HG03095 (cell line): ENCODE results near the gene GYPE.
A peak's percentile ranks its signal among the peaks of the same experiment; 100 is the strongest.
"Not testable (repeated sequence)": the region's sequence is repeated elsewhere in the genome, so short reads cannot be mapped to it uniquely, and the experiment has no call there.

Experiments used
- ATAC-seq: cut with Tn5 transposase; IDR thresholded peaks from one replicate; pipeline ENCODE4 v1.9.1; 2021; ENCODE audit warnings: moderate library complexity; ENCODE audit not compliant: unreplicated experiment

GYPE gene

GRCh38 chr4:143905440-143905839 lies at the start of gene GYPE:
GYPE (minus strand) TSS chr4:143905559; CDS start chr4:143905507, 52 bp downstream.
- not testable (repeated sequence) for ATAC-seq

GRCh38 chr4:143951458-143951972 lies 46.2 kb upstream of the GYPE start:
- ATAC-seq: not testable (repeated sequence)

GRCh38 chr4:143950967-143951366 lies 45.6 kb upstream of the GYPE start:
- ATAC-seq: not testable (repeated sequence)

DNA sequence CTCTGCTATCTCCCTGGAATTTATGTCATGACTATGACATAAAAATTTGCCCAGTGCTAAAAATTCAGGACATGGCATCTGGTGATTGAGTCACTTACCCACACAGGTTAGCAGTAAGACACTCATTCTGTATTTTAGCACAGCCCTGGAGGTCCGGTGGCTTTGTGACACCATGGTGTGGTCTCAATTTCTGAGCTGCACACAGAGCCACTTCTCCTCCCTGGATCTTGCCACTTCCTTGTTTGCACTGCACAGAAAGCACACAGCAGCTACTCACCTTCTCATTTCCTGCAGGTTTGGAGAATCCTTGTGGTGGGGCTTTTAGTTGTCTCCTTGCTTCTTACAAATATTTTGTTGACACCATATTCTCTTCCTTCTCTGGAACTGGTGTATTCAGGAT lies 44.8 kb upstream of the GYPE start:
- not testable (repeated sequence) for ATAC-seq

- not testable (repeated sequence) for ATAC-seq
Measured at GRCh38 chr4:143947493-143947892, 42.1 kb upstream of the GYPE start.

DNA sequence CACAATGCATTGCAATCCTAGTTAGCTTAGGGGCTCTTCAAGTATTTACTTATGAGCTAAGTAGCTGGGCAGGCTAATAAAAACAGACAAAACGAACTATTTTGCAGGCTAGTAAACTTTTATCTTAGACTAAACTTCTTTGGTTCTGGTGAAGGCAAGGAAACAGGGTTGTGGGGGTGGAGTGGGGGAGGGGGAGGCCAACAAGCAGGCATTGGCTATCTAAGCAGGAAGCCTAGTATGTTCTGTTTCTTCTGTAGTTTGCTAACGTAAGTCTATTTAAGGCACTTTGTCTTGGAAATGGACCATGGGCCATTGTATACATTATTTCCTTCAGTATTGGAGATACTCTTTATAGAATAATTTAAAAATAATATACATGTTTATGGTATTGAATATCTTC lies 35.3 kb upstream of the GYPE start:
- not testable (repeated sequence) for ATAC-seq

DNA sequence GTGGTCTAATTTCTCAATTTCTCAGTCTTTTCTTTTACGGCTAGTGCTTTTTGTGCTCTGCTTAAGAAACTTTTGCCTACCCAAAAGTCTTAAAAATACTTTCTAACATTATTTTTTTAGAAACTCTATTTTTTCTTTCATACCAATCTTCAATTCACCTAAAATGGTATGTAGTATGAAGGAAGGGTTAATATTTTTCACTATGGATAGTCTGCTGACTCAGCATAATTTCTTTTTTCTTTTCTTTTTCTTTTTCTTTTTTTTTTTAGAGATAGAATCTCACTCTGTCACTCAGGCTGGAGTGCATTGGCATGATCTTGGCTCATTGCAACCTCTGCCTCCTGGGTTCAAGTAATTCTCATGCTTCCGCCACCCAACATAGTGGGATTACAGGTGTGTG lies 34.2 kb upstream of the GYPE start:
- ATAC-seq: no peak

DNA sequence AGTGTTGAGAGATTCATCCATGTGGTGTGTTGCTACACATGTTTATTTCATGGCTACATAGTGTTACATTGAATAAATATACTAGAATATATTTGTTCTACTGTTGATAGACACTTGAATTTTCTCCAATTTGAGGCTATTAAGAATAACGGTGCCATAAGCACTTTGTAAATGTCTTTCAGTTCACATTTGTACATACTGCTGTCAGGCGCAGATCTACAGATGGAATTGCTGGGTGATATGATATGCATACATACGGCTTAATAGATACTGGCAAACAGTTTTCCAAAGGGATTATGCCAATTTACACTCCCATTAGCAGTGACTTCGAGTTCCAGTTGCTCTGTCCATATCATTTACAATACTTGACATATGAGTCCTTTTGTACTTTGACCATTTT lies 33.5 kb upstream of the GYPE start:
- ATAC-seq: not testable (repeated sequence)

DNA sequence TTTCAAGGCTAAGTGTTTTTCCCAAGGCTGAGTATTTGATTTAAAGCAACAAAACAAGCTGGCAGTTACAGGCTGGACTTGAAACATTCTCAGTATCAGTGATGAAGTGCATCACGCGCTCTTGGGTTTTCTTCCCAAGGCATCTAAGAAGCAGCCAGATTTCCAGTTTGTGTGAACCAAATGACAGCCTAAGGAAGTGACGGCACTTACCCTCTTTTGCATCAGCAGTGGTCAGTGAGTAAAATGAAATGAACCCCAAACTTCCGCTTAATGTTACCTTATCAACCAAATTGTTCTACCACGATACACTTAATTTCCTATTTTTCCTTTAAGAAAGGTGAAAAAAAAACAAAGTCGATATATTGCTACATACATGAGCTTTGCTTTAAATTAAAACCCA lies 15.8 kb upstream of the GYPE start:
- ATAC-seq: no peak

GRCh38 chr4:143916485-143916884 lies 11.1 kb upstream of the GYPE start:
- not testable (repeated sequence) for ATAC-seq

DNA sequence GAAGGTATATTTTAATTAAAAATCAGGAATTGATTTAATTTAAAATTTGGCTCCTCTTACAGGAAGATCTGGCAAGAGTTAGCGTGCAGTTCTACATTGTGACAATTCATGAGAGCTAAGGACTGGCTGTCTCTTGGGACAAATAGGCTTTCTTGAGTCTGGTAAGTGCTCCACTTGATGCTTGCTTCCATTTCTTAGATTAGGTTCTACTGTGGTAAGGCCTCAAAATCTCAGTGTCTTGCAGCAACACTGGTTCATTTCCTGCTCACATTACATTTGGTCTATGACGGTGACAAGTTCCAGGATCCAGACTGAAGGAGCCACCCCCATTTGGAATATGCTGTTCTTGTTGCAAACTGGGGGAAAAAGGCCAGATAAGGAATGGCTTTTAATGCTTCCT lies 7.1 kb upstream of the GYPE start:
- ATAC-seq: not testable (repeated sequence)

DNA sequence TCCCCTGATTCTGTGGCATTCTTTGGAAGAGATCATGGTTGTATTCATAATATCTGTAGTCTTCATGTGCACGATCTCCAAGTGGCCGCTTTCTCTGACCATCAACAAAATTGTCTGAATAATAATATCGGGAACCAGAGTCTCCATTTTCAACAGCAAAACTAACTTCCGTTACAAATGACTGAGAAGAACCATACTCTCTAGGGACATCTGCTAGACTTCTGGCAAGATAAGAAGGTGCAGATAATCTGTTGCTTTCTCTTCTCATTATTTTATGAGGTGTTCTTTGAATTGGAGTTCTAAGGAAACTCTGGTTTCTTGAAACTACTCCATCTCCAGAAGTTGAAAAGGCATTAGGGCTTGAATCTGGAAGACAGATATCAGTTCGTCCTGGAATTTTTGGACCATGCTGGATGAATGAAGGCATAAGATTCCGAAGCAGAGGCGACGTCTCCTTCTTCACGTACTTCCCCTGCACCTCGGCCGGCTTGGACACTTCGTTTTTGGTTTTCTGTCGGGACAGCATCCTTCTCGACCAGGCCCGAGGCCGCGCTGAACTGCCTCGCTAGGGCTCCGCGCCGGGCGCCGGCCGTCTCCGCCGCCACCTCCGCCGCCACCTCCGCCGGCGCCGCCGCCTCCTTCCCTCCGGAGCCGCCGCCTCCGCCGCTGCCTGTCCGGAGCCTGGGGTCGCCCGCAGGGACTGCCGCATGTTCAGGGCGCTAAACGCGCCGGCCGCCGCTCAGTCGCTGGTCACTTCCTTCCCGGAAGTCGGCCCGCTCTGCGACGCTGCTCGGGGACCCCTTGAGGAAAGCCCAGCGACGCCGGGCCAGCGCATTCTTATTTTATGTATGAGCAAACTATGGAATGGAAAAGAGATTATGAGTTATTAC lies 6.4 kb upstream of the GYPE start:
- peak; percentile 62 for ATAC-seq

DNA sequence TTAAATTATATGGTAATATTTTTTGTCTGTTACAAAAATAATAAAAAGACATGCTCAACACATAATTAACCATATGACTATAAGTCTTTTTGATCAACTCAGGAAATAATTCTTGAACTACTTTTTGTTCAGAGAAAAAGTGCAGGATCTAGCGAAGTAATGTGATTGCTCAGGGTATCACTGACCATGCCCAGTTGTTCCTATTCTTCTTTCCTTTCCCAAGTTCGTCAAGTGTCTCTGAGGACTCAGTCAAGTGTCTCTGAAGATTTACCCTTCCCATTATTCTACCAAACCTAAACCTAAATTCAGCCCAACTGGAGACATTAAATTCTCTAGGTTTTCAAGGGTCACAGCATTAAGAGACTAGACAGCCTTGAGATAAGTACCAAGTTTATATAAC lies 5.5 kb upstream of the GYPE start:
- ATAC-seq: not testable (repeated sequence)

- ATAC-seq: peak; percentile 51
Measured at GRCh38 chr4:143907811-143908210, 2.5 kb upstream of the GYPE start.

DNA sequence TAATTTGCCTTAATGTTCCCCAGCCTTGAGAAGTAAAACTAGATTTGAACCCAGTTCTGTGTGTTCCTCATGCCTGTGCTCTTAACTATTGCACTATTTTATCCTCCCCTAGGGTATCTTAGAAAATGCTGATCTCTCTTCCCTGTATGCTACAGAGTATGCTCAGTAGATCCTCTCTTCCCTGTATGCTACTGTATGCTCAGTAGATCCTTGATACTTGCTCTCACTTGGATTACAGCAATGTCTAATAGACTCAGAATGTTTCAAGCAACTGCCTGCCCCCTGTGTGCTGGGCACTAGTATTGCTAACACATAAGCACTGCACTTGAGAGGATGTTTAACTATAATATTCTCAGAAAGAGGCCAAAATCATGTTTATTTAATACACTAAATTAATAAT lies 928 bp downstream of the GYPE start:
- ATAC-seq: not testable (repeated sequence)

GRCh38 chr4:143890323-143890722 lies 15.0 kb downstream of the GYPE start:
- ATAC-seq: not testable (repeated sequence)

GRCh38 chr4:143888189-143888588 lies 17.2 kb downstream of the GYPE start:
- not testable (repeated sequence) for ATAC-seq

DNA sequence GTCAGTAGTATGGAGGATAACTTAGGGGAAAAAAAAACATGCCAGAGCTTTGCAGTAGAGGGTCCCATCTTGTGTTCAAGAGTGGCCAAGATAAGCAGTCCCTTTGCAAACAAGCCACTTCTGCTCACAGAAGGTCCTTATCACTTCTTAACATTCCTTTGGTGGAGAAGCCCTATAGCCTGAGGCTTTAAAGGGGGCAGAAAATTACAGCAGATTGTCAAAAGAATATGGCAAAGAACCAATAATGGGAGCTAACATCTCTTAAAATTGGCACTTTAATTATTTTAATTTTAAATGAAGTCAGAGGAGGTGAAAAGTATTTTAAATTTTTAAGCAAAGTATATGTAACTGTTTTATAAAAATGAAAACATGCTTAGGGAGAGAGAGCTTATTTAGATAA lies 20.4 kb downstream of the GYPE start:
- ATAC-seq: not testable (repeated sequence)

GRCh38 chr4:143883529-143883928 lies 21.8 kb downstream of the GYPE start:
- no peak for ATAC-seq

GRCh38 chr4:143882892-143883291 lies 22.5 kb downstream of the GYPE start:
- ATAC-seq: no peak

GRCh38 chr4:143879561-143879960 lies 25.8 kb downstream of the GYPE start:
- not testable (repeated sequence) for ATAC-seq

DNA sequence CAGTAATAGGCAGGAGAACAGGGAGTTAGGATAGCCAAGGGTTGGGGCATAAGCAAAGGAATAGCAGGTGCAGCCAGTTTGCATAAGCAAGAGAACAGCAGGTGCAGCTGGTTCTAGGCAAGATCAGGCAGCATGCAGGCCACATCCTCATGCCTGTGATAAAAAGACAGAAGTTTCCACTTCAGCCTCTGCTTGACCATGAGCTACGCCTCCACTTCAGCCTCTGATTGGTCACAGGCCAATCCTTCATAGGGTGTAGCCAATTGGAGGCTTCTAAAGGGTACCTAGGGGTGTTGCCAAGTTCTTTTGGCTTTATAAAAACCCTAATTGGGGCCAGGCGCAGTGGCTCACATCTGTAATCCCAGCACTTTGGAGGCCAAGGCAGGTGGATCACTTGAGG lies 30.0 kb downstream of the GYPE start:
- ATAC-seq: not testable (repeated sequence)
